ENCODE data around the gene ERG28.

DNA sequence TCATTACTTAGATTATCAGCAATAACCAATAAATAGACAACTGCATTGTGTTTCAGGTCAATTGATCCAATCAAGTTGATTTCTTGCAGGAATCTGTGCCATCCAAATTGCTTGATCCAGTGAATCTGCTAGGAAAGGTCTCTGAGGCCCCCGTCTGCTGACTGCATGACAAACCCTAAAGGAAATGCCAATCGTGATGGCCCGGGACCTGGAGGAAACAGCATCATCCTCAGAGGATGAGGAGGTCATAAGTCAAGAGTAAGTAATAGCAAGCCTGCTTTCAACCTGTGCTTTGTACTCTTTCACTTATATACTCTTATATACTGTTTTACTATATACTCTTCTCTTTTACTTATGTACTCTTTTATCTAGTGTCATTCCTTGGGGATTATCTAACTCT, 2.3 kb upstream of the ERG28 start:
- TF ChIP-seq EZH2phosphoT487 (IDR thresholded peaks at IDR 0.05; ENCODE audit: insufficient read depth, low read depth) (no peak), EZH2 (IDR thresholded peaks at IDR 0.05; ENCODE audit: insufficient read depth, poor library complexity, severe bottlenecking) (no peak)
